ENCODE results near the gene TMEFF1. TPM values are rescaled to one million over a fixed set of nuclear protein-coding genes. Genes with fewer than 3 reads are reported as not detected.

The TMEFF1 gene
- total and polyA plus RNA-seq, 10 of the 15 experiments (the other 5 are each of a cell fraction or from before 2014, with no cell fraction given) = 0.03 to 0.55 (median 0.11) TPM; not detected in 3

- intact Hi-C loops (cut with micrococcal nuclease; ENCODE audit: unreplicated experiment) (no loop called here), in situ Hi-C loops (cut with MboI) (no loop called here)
- ChIA-PET POLR2A (no interaction called here), SMC1A (ENCODE audit: uncharacterized antibody, unreplicated experiment) (no interaction called here), CTCF (no interaction called here), RAD21 (ENCODE audit: unreplicated experiment) (no interaction called here)
- TF ChIP-seq RELA (IDR thresholded peaks at IDR 0.05; ENCODE audit: borderline replicate concordance, partially characterized antibody) (no peak), RUNX3 (IDR thresholded peaks at IDR 0.05; ENCODE audit: low read length) (no peak), KDM1A (IDR thresholded peaks at IDR 0.05; ENCODE audit: borderline replicate concordance) (no peak), NRF1 (conservative IDR thresholded peaks at IDR 0.05; ENCODE audit: low read depth, low read length) (no peak), BCL3 (IDR thresholded peaks at IDR 0.05; ENCODE audit: borderline replicate concordance, insufficient read depth, low read depth, low read length, poor library complexity, severe bottlenecking) (no peak), TCF7 (IDR thresholded peaks at IDR 0.05; ENCODE audit: borderline replicate concordance) (no peak), CREM (IDR thresholded peaks at IDR 0.05; ENCODE audit: low read depth) (no peak), ZNF207 (IDR thresholded peaks at IDR 0.05; ENCODE audit: borderline replicate concordance) (no peak), ZNF592 (IDR thresholded peaks at IDR 0.05) (no peak), RCOR1 (conservative IDR thresholded peaks at IDR 0.05; ENCODE audit: low read depth, low read length) (no peak), SUPT20H (IDR thresholded peaks at IDR 0.05; ENCODE audit: borderline replicate concordance, control insufficient read depth, low read depth, low read length) (no peak)
- H3K36me3 ChIP-seq (ENCODE audit: control insufficient read depth in 2 of 2, insufficient read depth in 2 of 2, low read length in 1 of 2) = no peaks in the 10 kb centered on the region
- H4K20me1 ChIP-seq (ENCODE audit: control insufficient read depth, insufficient read depth) = no peaks in the 10 kb centered on the region
- no peaks in the 10 kb centered on the region for H3K4me1 ChIP-seq (ENCODE audit: control insufficient read depth, insufficient read depth, low read length)
- H3K9ac ChIP-seq (ENCODE audit: control insufficient read depth, insufficient read depth, low read length) = no peak overlapping the region
- H3K4me2 ChIP-seq (ENCODE audit: control insufficient read depth, insufficient read depth) = no peak overlapping the region
- FAIRE-seq = no peak
- no peak overlapping the region for H3K27ac ChIP-seq (ENCODE audit: control insufficient read depth, insufficient read depth)
- no peak overlapping the region for H2AFZ ChIP-seq (ENCODE audit: control insufficient read depth, low read depth, low read length)
- H3K9me3 ChIP-seq (replicated peaks; ENCODE audit: control insufficient read depth, insufficient read depth, low read length) = no peaks in the 10 kb centered on the region
- 0 out of 4 replicates have a peak, but pooled peaks cover 0 to 2% of the 10 kb centered on the region in 2 experiments for H3K27me3 ChIP-seq (replicated peaks in 1 of 2; ENCODE audit: control insufficient read depth in 2 of 2, insufficient read depth in 2 of 2, low read length in 1 of 2)
- ATAC-seq = no peak
- WGBS (ENCODE audit: insufficient coverage, insufficient replicate concordance, low lambda C conversion rate, missing lambda C conversion rate) = 15% methylated on average over 3 of the region's 3 CpGs
- H3K79me2 ChIP-seq (ENCODE audit: control insufficient read depth, insufficient read depth, low read length) = no peaks in the 10 kb centered on the region
- H3K4me3 ChIP-seq = no peak overlapping the region
- no TSS peak for BruUV-seq (replicated peaks)
- DNase-seq (ENCODE audit: low read depth, low spot score) = no peak
Observed at GRCh38 chr9:100521282-100521681, 48.3 kb downstream of the TMEFF1 start.

All from GM12878 (cell line).